Small intestine (tissue), 7 donors: ENCODE data around the gene ANKRD33B. TPM values are rescaled to one million over a fixed set of nuclear protein-coding genes. Genes with fewer than 3 reads are reported as not detected.
A peak's percentile ranks its signal among the peaks of the same experiment; 100 is the strongest.

Experiments used
- DNase-seq, 2 donors: peaks; one replicate each; pipeline versions ENCODE4 v3.0.0 to v3.0.0-alpha.2; 2013
- FAIRE-seq: peaks from 2 replicates; lab custom pipeline; 2012; peaks lifted over from hg19 to GRCh38; lab: Jason Lieb, UNC
- H3K27ac ChIP-seq, 3 donors: one replicate each; pipeline ENCODE4 v1.5.1; 2013; ENCODE audit warnings: low read length in 2 of 3, mild to moderate bottlenecking in 2 of 3, control low read depth in 1 of 3, inconsistent platforms in 1 of 3, low read depth in 1 of 3, moderate library complexity in 1 of 3
- H3K27me3 ChIP-seq, 3 donors: one replicate each; pipeline ENCODE4 v1.6.1; 2013; ENCODE audit warnings: low read length in 3 of 3, inconsistent platforms in 1 of 3; ENCODE audit not compliant: control insufficient read depth in 3 of 3, insufficient read depth in 3 of 3
- H3K36me3 ChIP-seq, 3 donors: one replicate each; pipeline ENCODE4 v1.6.1; 2013; ENCODE audit warnings: low read length in 3 of 3, inconsistent platforms in 1 of 3, low read depth in 1 of 3, mild to moderate bottlenecking in 1 of 3, moderate library complexity in 1 of 3; ENCODE audit not compliant: control insufficient read depth in 3 of 3, insufficient read depth in 2 of 3
- H3K4me1 ChIP-seq, 3 donors: one replicate each; pipeline ENCODE4 v1.6.1; 2013; ENCODE audit warnings: low read length in 2 of 3, inconsistent platforms in 1 of 3, low read depth in 1 of 3, mild to moderate bottlenecking in 1 of 3, moderate library complexity in 1 of 3; ENCODE audit not compliant: control insufficient read depth in 3 of 3, insufficient read depth in 2 of 3
- H3K4me3 ChIP-seq, 3 donors: one replicate each; pipeline ENCODE4 v1.5.1; 2013; ENCODE audit warnings: low read length in 3 of 3, control low read depth in 1 of 3, inconsistent platforms in 1 of 3, low read depth in 1 of 3, mild to moderate bottlenecking in 1 of 3, moderate library complexity in 1 of 3
- H3K9me3 ChIP-seq, 2 donors: one replicate each; pipeline ENCODE4 v1.6.1; 2013; ENCODE audit warnings: low read depth in 1 of 2, low read length in 1 of 2; ENCODE audit not compliant: control insufficient read depth in 2 of 2, insufficient read depth in 1 of 2
- WGBS, 3 donors: extraction: QIAGEN DNeasy Blood & Tissue Kit; methylation state at CpG; one replicate each; pipeline ENCODE4 v1.1.7; 2013; 5-methylcytosine and 5-hydroxymethylcytosine counted together
- polyA plus RNA-seq, 4 donors: library from polyadenylated mRNA; stranded (reverse) in 3 of 4; unstranded in 1 of 4; fragments of 200-250 nt in 3 of 4; fragments of 120-200 nt in 1 of 4; gene quantifications; one replicate each; pipeline versions ENCODE4 v1.2.1 to v1.2.3, GENCODE V29; 2013
- donor health status: healthy with polysubstance abuse.
- donor health status: control.
- donor health status: control.
- donor health status: Bipolar disorder and iron deficiency.
- donor health status: healthy.

Gene ANKRD33B
- polyA plus RNA-seq, 4 donors = 0.25 to 1.0 (median 0.27) TPM; not detected in 1

- H3K36me3 ChIP-seq = no peaks in the 10 kb centered on the region
- no peak for FAIRE-seq
- no peak overlapping the region for H3K4me3 ChIP-seq
- H3K9me3 ChIP-seq = peaks cover 0 to 6% of the 10 kb centered on the region in 2 donors
- no peak for DNase-seq
- H3K27me3 ChIP-seq = peaks cover 0 to 9% (median 0%) of the 10 kb centered on the region in 3 donors
- 79 to 84% (median 82%) methylated on average over 8 to 10 of the region's 10 CpGs for WGBS, 3 donors
- no peaks in the 10 kb centered on the region for H3K4me1 ChIP-seq
- peak overlapping the region in 1 of 3 donors; percentile 8 for H3K27ac ChIP-seq
Observed at GRCh38 chr5:10550222-10550995, 13.5 kb upstream of the ANKRD33B start.

GRCh38 chr5:10551782-10552138 lies 12.1 kb upstream of the ANKRD33B start:
- H3K9me3 ChIP-seq = peaks cover 0 to 6% of the 10 kb centered on the region in 2 donors
- FAIRE-seq (no peak), DNase-seq (no peak)
- no peak overlapping the region for H3K4me3 ChIP-seq
- no peaks in the 10 kb centered on the region for H3K36me3 ChIP-seq
- WGBS, 3 donors = 76 to 80% (median 77%) methylated on average over 3 of the region's 3 CpGs
- H3K27ac ChIP-seq = peak overlapping the region in 1 of 3 donors; percentile 34
- no peaks in the 10 kb centered on the region for H3K4me1 ChIP-seq
- peaks cover 0 to 14% (median 0%) of the 10 kb centered on the region in 3 donors for H3K27me3 ChIP-seq

GRCh38 chr5:10552183-10553143 lies 11.4 kb upstream of the ANKRD33B start:
- H3K27me3 ChIP-seq = peaks cover 0 to 19% (median 0%) of the 10 kb centered on the region in 3 donors
- no peaks in the 10 kb centered on the region for H3K4me1 ChIP-seq
- H3K27ac ChIP-seq = no peak overlapping the region
- 82 to 84% (median 82%) methylated on average over 14 of the region's 14 CpGs for WGBS, 3 donors
- no peak overlapping the region for H3K4me3 ChIP-seq
- H3K36me3 ChIP-seq = no peaks in the 10 kb centered on the region
- H3K9me3 ChIP-seq = peaks cover 0 to 6% of the 10 kb centered on the region in 2 donors
- DNase-seq (no peak), FAIRE-seq (no peak)

DNA sequence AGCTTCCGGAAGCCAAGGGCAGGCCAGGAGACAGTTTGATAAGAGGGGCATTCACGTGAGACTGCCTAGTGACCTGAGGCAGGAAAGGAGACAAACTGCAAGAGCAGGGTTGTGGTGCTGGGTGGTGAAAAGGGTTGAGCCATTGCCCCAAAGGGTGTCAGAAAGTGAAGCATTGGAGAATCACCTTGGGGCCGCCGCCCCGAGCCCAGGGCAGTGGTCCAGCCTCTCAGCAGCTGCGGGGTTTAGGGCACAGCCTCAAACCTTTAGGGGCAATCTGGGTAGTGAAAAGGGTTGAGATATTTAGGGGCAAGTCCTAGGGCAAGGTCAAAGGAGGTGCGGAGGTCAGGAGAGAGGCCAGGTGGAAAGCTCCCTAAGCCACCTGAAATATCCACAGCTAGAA lies 10.4 kb upstream of the ANKRD33B start:
- H3K4me1 ChIP-seq = no peaks in the 10 kb centered on the region
- FAIRE-seq (no peak), DNase-seq (no peak)
- WGBS, 3 donors = 75 to 90% (median 76%) methylated on average over 7 of the region's 7 CpGs
- no peak overlapping the region for H3K4me3 ChIP-seq
- H3K36me3 ChIP-seq = no peaks in the 10 kb centered on the region
- peaks cover 0 to 27% (median 0%) of the 10 kb centered on the region in 3 donors for H3K27me3 ChIP-seq
- H3K9me3 ChIP-seq = peaks cover 0 to 4% of the 10 kb centered on the region in 2 donors
- H3K27ac ChIP-seq = no peak overlapping the region

GRCh38 chr5:10555277-10555684 lies 8.6 kb upstream of the ANKRD33B start:
- DNase-seq (no peak), FAIRE-seq (no peak)
- Histone ChIP-seq H3K4me3 (no peak overlapping the region), H3K27ac (no peak overlapping the region), H3K9me3 (no peaks in the 10 kb centered on the region), H3K4me1 (no peaks in the 10 kb centered on the region), H3K36me3 (no peaks in the 10 kb centered on the region), H3K27me3 (peaks cover 0 to 37% (median 0%) of the 10 kb centered on the region in 3 donors)
- WGBS, 3 donors = 55 to 68% (median 56%) methylated on average over 8 of the region's 8 CpGs

GRCh38 chr5:10556289-10556807 lies 7.5 kb upstream of the ANKRD33B start:
- Histone ChIP-seq H3K9me3 (no peaks in the 10 kb centered on the region), H3K27ac (no peak overlapping the region), H3K36me3 (no peaks in the 10 kb centered on the region), H3K27me3 (peaks cover 0 to 45% (median 0%) of the 10 kb centered on the region in 3 donors), H3K4me1 (no peaks in the 10 kb centered on the region), H3K4me3 (no peak overlapping the region)
- DNase-seq = no peak
- WGBS, 3 donors = 59 to 66% (median 63%) methylated on average over 3 of the region's 3 CpGs
- FAIRE-seq = no peak

- H3K36me3 ChIP-seq = no peaks in the 10 kb centered on the region
- H3K9me3 ChIP-seq = no peaks in the 10 kb centered on the region
- H3K27ac ChIP-seq = no peak overlapping the region
- DNase-seq = no peak
- no peak for FAIRE-seq
- H3K27me3 ChIP-seq = peaks cover 0 to 49% (median 0%) of the 10 kb centered on the region in 3 donors
- H3K4me3 ChIP-seq = no peak overlapping the region
- no peaks in the 10 kb centered on the region for H3K4me1 ChIP-seq
- 63 to 69% (median 66%) methylated on average over 11 of the region's 11 CpGs for WGBS, 3 donors
Observed at GRCh38 chr5:10556893-10557746, 6.8 kb upstream of the ANKRD33B start.
